ENCODE data around the gene PCSK4. TPM values are rescaled to one million over a fixed set of nuclear protein-coding genes. Genes with fewer than 3 reads are reported as not detected.

PCSK4 gene
- total RNA-seq, 1 donor from 2014 or later: 7.4 TPM

- Histone ChIP-seq H3K27me3 (ENCODE audit: low read depth) (no peaks in the 10 kb centered on the region), H3K27ac (no peak overlapping the region), H3K4me1 (no peaks in the 10 kb centered on the region), H3K4me3 (no peak overlapping the region), H3K36me3 (peaks cover 87% of the 10 kb centered on the region), H3K9me3 (no peaks in the 10 kb centered on the region)
- no peak for TF ChIP-seq CTCF (IDR thresholded peaks at IDR 0.05)
- ATAC-seq (no peak), DNase-seq (no peak)
- intact Hi-C loops (cut with DNase I): no loop called here
Observed at GRCh38 chr19:1431759-1432506, 58.2 kb downstream of the PCSK4 start.

Other genes starting within 250 kb of the PCSK4 start
- gene ATP5F1D, start 248.6 kb downstream of the PCSK4 start, total RNA-seq: 116 TPM
- gene MIDN, start 241.8 kb downstream of the PCSK4 start, total RNA-seq: 76.3 TPM
- gene CIRBP, start 221.0 kb downstream of the PCSK4 start, total RNA-seq: 352 TPM
- gene FAM174C, start 214.8 kb downstream of the PCSK4 start, total RNA-seq: 43.5 TPM
- not detected for gene EFNA2, start 204.5 kb downstream of the PCSK4 start, total RNA-seq
- gene NDUFS7, start 106.4 kb downstream of the PCSK4 start, total RNA-seq: 76.7 TPM
- 7.8 TPM for gene GAMT, start 88.8 kb downstream of the PCSK4 start, total RNA-seq
- 89.4 TPM for gene DAZAP1, start 82.8 kb downstream of the PCSK4 start, total RNA-seq
- 854 TPM for gene RPS15, start 52.0 kb downstream of the PCSK4 start, total RNA-seq
- gene APC2, start 40.2 kb downstream of the PCSK4 start, total RNA-seq: 0.12 TPM
- 28.5 TPM for gene C19orf25, start 11.1 kb downstream of the PCSK4 start, total RNA-seq
- gene REEP6, start 831 bp upstream of the PCSK4 start, total RNA-seq: 2.5 TPM
- gene ADAMTSL5, start 22.7 kb upstream of the PCSK4 start, total RNA-seq: 3.3 TPM
- not detected for gene PLK5, start 33.7 kb upstream of the PCSK4 start, total RNA-seq
- 18.5 TPM for gene MEX3D, start 78.0 kb upstream of the PCSK4 start, total RNA-seq
- 68.1 TPM for gene MBD3, start 102.5 kb upstream of the PCSK4 start, total RNA-seq
- gene UQCR11, start 115.1 kb upstream of the PCSK4 start, total RNA-seq: 164 TPM
- gene TCF3, start 162.3 kb upstream of the PCSK4 start, total RNA-seq: 44.5 TPM

All from lower lobe of right lung (tissue), 2 donors.